ENCODE results near the gene ATL2.
"Not testable (repeated sequence)": the region's sequence is repeated elsewhere in the genome, so short reads cannot be mapped to it uniquely, and the experiment has no call there.

ATL2 gene

DNA sequence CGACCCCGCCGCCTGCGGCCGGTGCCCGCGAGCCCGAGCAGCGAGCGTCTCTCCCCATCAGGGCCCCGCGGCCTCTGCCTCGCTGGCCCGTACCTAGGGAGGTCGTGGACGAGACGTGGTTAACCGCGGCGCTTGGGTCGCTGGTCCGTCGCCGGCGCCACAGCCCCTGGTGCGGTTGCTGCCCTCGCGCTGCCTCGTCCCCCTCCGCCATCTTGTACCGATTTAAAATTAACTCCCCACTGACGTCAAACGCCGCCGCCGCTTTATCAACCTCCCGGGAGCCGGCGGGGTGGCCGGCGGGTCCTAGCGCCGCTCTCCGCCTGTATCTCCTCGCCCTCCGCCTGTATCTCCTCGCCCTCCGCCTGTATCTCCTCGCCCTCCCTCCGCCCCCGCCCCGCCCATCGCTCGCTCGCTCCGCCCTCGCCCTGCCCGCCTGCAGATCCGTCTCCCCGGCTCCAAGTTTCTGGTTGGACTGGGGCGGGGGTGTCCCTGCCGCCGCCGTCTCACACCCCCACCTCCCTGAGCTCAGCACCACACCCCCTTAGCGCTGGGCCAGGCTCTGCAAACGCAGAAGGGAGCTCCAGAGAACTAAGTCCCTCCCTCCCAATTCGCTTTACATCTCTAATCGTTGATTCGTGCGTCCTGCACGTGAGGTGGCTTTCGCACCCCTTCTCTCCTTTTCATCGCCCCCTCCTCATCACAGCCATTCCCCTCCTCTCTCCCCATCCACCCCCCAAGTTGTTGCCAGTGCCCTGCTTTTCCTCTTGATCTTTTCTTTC lies at the start of gene ATL2:
Gene ATL2, minus strand, starts transcription at position 224 of the 779 bp plus-strand sequence. Its CDS starts 13 bp downstream, at position 211.
- peak; percentile 94 for DNase-seq (ENCODE audit: low spot score)

DNA sequence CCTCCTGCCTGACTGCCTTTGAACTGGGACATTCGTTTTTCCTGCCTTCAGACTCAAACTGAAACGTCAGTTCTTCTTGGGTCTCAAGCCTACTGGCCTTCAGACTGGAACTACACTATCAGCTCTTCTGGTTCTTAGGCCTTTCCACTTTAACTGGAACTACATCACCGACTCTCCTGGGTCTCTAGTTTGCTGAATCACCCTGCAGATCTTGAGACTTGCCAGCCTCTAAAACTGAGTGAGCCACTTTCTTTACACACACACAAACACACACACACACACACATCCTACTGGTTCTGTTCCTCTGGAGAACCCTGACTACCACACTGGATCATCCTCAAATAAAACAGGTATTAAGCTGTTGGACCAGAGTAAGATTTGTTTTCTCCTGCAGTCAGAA lies 46.7 kb upstream of the ATL2 start:
- no peak for DNase-seq (ENCODE audit: low spot score)

DNA sequence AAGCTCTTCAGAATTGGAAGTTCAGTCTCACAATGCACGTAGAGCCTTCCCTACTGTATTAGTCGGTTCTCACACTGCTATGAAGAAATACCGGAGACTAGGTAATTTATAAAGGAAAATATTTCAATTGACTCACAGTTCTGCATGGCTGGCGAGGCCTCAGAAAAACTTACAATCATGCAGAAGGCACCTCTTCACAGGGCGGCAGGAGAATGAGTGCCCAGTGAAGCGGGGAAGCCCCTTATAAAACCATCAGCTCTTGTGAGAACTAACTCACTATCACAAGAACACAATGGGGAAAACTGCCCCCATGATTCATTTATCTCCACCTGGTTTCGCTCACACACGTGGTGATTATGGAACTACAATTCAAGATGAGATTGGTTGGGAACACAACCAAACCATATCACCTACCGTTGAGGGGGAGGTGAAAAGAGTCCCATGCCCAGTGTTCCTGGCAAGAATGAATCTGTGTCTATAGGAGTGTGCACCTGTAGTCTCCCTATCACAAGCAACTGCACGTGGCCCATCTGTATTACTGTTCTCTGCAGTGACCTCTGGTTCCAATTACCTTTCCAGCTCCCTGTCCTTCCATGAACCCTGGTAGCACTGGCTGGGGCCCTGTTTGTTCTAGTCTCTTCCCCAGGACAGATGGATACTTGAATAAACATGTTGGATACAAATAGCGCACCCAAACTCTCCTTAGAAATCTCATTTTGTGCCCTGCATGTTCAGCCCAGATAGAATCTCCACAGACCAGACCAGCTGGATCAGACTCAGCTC lies 44.4 kb upstream of the ATL2 start:
- DNase-seq (ENCODE audit: low spot score), result no peak

DNA sequence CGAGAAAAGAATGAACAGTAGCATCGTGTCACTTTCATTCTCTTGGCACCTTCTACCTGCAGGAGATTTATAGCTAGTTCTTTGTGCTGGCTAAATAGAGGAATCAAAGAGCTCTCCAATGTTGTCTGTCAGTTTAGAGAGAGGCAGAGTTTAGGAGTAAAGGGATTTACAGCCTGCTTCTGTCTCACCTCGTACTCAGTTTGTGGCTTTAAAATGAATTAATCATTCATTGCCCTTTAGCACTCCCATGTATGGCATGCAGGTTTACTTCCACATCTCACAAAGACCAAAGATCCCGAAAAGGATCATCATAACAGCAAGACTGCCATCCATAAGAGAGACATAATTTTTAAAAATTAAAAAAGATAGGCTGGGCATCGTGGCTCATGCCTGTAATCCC lies 42.4 kb upstream of the ATL2 start:
- DNase-seq (ENCODE audit: low spot score), result no peak

DNA sequence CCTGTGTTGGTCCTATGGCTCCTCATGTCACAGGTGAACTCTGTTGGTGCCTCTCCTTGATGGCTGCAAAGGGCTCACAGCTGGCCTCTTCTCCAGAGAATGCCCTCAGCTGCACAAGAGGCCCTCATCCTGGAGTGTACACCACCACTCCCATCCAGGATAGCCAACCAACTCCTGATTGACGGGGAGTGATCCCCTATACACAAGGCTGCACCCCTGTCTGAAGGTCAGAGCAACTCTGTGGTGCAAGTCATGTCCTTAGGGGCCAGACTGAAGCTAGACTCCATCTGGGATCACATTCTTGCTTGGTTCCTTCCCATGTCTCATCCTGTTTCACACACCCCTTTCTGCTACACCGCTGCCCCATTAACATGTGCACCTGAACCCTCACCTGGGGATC lies 41.7 kb upstream of the ATL2 start:
- no peak for DNase-seq (ENCODE audit: low spot score)

DNA sequence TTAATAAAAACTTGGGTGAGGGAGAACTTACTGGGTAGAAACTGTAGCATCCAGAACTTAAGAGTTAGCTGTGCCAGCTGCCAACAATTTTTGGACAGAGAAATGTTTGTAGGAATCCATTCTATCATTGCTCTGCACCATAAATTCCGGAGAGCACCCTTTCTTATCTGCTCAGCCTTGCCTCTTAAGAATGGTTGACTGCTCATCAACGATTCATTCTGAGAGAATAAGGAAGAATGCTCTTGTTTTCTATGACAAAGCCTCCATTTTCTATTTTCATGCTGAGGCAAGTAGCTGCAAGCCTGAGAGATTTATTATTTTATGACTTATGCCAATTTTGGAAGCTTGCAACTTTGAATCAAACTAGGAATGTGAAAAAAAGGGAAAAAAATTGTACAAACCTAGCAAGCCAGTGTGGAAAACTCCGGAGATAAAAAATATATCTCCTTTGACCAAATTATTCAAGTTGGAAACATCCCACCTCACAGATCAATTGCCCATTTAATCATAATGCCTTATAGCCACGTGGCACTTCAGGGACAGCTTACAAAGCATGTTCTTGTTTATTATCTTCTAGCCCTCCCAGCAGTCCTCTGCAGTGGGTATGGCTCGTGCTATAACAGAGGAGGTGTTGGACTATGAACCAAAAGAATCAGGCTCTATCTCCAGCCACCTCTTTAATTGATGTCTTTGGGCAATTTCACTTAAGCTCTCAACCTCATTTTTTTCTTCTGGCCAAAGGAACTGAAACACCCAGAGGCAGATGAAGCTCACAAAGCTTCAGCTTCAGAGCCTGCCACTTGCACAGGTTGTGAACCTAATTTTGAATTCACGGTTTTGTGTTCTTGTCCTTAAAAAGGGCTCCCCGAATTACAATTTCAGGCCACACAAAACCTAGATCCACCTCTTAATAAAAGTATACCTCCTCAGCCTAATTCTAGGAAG lies 40.9 kb upstream of the ATL2 start:
- DNase-seq (ENCODE audit: low spot score), result no peak

DNA sequence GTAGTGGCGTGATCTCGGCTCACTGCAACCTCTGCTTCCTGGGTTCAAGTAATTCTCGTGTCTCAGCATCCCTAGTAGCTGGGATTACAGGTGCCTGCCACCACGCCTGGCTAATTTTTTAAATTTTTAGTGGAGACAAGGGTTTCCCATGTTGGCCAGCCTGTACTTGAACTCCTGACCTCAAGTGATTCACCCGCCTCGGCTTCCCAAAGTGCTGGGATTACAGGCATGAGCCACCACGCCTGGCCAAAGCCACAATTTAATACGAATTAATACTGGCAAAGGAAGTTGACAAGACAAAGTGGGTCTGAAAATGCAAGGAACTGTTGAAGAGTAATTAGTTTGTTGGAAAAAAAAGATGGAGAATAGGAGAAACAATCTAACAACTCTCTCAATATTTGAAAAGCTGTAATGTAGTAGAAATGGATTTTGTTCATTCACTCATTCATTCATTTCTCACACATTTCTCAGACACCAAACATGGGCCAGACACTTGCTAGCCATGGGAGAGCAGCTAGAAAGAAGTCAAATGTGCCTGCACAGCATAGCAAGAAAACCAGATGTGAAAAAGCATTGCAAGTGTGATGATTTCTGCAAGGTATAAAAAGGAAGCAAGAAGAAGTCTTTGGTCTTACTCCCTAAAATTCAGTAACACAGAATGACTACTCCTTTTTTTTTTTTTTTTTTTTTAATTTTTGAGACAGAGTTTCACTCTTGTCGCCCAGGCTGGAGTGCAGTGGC lies 39.4 kb upstream of the ATL2 start:
- no peak for DNase-seq (ENCODE audit: low spot score)

DNA sequence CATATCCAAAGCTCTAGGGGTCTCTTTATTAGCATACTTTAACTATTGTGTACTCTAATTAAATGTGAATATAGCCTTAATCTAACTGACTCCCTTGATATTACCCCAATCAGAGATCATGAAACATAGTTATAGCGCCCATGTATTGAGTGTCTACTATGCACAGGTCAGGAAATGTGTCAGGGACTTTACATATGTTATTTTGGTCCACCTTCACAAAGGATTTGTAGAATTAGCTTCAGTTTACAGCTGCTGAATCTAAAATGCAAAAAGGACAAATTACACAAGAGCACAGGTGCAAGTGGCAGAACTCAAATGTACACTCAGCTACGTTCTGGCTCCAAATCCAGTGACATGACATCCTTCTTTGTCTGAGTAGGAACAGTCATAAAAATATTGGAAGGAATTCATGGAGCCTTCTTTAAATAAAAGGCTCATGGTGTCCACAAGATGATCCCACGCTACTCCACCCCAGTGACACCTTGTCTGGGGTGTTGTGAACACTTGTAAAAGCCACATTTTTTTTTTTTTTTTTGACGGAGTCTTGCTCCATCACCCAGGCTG lies 38.7 kb upstream of the ATL2 start:
- no peak for DNase-seq (ENCODE audit: low spot score)

DNA sequence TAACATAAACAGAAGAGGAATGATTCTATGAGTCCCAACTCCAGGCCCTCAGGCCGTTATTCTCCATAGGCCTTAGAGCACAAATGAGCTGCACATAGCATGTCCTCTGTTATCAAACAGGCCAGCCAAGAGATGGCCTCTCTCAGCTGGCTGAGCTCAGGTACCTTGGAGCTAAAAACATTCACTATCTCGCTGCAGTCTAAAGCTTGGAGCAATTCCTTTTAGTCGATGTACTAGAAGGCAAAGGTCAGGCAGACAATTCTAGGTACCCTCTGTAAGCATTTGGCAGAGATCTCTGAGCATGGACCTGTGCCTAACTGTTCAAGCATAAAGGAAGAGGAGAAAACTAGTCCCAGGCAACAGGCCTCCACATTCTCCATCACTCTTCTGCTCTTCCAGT lies 38.0 kb upstream of the ATL2 start:
- DNase-seq (ENCODE audit: low spot score), result no peak

DNA sequence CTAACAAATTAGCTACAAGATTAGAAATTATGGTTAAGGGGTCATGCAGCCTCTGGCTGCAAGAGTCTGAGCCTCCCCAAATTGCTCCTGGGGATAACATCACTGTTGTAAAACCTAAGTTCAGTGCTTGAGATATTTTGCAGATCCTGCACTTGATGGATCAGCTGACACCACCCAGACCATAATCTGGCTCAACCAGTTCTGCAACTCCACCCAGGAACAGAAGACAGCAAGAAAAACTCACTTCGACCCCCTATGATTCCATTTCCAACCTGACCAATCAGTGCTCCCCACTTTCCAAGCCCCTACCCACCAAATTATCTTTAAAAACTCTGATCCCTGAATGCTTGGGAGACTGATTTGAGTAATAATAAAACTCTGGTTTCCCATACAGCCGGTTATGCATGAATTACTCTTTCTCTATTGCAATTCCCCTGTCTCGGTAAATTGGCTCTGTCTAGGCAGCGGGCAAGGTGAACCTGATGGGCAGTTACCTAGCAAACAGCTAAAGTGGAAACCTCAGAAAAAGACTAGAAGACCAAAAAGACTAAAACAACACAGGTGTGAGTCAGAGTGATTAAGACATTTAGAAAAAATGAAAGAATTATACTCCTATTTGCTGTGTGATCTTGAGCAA lies 35.3 kb upstream of the ATL2 start:
- not testable (repeated sequence) for DNase-seq (ENCODE audit: low spot score)

DNA sequence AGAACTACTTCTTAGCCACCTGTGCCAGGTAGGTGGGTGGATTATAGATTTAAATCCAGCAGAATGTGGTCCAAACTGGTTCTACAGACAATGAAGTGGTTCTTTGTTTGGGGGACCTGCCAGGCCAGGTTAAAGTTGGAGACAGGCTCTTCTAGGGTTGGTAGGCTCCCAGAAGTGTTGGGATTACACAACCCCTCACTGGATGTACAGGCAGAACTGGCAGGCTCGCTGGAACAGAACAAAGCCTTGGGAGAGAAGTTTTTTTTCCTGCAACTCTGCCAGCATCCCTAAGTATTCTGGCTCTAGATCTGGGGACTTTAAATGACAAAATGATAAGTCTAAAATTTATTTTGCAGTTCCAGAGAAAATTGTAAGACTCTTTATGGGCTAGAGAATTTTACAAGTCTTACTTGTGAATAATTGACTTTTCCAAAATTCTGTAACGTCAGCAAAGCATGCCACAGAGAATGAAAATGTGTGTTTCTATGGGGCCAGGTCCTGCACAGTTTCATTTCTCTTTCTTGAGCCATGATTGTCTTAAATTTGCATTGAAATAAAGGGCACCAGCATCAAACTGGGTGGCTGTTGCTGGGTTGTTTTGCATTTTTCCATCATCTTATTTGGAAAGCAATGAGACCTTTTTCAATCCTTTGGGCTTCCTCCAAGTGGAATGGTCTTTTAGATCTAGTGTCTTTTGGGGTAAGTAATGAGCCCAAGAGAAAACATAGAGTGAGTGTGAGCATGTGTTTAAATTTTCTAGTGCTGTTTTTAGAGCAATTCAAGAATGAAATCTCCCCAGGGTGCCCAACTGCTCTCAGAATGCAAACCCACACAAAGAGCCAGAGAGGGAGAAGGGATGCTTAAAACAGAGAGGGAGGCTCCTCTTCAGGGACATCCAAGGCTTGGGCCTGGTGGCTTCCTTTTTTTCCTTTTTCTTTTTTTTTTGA lies 32.4 kb upstream of the ATL2 start:
- no peak for DNase-seq (ENCODE audit: low spot score)

DNA sequence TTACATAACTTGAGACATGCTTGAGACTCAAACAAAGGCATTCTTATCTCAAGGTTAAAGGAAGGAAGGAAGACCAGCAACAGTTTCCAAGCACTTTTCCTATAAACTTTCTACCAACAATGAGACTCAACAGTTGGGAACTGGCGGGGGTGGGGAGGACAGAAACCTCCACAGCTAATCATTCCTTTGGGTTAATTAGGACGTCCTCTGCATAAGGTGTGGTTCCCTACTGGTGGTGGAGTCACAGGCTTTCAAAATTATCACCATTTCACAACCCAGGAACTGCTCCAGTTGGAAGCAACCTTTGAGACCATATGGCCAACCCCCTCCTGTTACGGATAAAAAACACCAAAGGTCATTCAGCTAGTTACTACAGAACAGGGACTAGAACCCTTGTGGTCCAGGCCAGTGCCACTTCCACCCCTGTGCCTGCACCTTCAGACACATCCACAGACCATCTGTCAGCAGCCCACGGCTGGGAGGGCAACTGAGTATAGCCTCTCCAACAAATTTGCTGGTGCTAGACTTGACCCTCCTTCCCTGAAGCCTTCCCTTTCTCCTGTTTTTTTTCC lies 30.1 kb upstream of the ATL2 start:
- DNase-seq (ENCODE audit: low spot score), result no peak

DNA sequence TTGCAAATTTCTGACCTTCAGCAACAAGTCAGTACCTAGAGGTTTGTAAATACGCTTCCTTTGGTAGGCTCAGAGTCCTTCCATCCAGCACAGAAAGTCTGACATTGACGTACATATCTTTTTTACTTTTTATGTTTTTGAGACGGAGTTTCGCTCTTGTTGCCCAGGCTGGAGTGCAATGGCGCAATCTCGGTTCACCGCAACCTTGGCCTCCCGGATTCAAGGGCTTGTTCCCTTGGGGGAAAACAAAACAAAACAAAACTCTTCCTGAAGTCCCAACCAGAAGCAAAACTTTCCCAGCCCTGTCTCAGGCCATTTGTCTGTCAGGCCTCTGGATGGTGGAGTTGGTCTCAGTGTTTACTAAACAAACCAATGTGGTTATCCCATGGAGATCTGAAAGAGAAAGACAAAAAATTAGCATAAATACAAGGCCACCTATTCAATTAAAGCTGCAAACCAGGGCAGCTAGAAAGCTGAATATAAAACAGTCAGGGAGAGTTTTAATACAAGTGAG lies 29.6 kb upstream of the ATL2 start:
- no peak for DNase-seq (ENCODE audit: low spot score)

DNA sequence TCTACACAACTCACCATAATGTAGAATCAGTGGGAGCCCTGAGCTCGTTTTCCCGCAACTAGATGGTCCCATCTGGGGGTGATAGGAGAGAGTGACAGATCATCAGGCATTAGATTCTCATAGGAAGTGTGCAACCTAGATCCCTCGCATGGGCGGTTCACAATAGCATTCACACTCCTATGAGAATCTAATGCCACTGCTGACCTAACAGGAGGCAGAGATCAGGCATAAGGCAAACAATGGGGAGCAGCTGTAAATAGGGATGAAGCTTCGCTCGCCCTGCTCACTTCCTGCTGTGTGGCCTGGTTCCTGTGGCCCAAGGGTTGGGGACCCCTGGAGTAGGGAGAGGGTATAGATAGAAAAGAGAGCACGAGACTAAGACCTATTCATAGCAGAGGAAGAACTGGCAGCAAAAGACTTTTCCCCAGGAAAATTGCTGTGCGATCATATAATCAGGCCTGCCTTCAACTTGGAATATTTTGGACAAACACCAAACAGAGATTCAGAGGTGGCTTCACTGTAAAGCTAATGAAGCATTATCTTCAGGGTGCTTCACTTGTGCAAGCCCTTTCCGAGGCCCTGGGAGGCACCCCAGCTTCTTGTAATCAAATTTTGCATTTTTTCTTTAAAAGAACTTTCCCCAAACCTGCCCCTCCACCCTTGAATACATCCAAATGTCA lies 29.0 kb upstream of the ATL2 start:
- no peak for DNase-seq (ENCODE audit: low spot score)

DNA sequence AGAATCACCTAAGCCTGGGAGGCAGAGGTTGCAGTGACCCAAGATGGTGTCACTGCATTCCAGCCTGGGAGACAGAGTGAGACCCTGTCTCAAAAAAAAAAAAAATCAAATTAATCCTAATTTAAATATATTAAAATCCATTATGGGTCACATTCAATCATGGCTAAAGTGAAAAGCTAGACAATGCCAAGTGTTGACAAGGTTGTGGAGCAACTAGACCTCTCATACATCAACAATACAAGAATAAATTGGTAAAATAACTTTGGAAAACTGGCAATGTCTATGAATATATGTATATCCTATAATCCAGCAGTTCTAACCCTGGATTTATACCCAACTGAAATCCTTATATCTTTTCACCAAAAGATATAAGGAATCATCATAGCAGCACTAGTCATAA lies 23.4 kb upstream of the ATL2 start:
- DNase-seq (ENCODE audit: low spot score), result no peak

DNA sequence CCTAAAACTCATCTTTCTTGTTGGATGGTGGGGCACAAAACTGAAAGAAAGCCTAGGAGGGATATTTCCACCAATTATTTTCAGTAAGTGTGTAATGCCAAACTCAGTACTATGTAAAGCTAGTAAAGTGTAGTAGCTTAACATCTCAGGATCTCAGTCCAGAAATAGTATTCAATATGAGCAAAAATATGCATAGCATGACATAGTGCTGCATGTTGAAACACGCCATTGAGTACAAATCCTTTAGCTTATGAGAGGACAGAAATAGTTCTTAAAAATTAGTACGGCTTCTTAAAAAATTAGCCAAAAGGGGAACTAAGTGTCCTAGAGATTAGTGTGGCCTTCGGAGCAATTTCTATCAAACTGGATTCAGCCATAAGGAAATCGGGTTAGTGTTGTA lies 21.7 kb upstream of the ATL2 start:
- no peak for DNase-seq (ENCODE audit: low spot score)

DNA sequence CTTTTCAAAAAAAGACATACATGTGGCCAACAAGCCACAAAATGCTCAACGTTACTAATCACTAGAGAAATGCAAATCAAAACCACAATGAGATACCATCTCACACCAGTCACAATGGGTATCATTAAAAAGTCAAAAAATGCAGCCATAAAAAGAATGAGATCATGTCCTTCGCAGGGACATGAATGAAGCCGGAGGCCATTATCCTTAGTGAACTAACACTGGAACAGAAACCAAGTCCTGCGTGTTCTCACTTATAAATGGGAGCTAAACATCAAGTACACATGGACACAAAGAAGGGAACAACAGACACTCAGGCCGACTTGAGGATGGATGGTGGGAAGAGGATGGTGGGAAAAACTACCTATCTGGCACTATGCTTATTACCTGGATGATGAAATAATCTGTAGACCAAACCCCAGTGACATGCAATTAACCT lies 17.8 kb upstream of the ATL2 start:
- DNase-seq (ENCODE audit: low spot score), result peak; percentile 52

DNA sequence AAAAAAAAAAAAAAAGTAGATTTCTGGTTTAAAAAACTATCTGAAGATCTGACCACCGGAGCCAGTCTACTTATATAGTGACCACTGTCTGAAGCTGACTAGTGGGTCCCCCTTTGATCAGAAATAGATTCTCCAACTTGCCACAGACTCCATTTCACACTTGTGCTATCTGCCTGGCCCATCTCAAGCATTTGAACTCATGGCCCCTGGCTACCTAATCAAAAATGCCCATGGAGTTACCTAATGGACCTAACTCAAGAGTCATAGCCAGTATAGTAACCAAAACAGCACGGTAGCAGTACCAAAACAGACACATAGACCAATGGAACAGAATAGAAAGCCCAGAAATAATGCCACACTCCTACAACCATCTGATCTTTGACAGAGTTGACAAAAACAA lies 17.0 kb upstream of the ATL2 start:
- DNase-seq (ENCODE audit: low spot score), result no peak

Data from RKO (cell line).